GM18508 (cell line): ENCODE measurements around the gene ETV4.

ENCODE experiments used
- ATAC-seq: cut with Tn5 transposase; IDR thresholded peaks from one replicate; pipeline ENCODE4 v1.9.1; 2021; ENCODE audit warnings: moderate number of reproducible peaks; ENCODE audit not compliant: insufficient read depth, unreplicated experiment

ETV4 gene

GRCh38 chr17:43546319-43547188, at the start of gene ETV4:
Gene ETV4 (minus strand): TSS chr17:43546340. CDS start chr17:43545617, 723 bp downstream.
- no peak for ATAC-seq

- no peak for ATAC-seq
Measured at GRCh38 chr17:43595466-43595865, 49.3 kb upstream of the ETV4 start.

DNA sequence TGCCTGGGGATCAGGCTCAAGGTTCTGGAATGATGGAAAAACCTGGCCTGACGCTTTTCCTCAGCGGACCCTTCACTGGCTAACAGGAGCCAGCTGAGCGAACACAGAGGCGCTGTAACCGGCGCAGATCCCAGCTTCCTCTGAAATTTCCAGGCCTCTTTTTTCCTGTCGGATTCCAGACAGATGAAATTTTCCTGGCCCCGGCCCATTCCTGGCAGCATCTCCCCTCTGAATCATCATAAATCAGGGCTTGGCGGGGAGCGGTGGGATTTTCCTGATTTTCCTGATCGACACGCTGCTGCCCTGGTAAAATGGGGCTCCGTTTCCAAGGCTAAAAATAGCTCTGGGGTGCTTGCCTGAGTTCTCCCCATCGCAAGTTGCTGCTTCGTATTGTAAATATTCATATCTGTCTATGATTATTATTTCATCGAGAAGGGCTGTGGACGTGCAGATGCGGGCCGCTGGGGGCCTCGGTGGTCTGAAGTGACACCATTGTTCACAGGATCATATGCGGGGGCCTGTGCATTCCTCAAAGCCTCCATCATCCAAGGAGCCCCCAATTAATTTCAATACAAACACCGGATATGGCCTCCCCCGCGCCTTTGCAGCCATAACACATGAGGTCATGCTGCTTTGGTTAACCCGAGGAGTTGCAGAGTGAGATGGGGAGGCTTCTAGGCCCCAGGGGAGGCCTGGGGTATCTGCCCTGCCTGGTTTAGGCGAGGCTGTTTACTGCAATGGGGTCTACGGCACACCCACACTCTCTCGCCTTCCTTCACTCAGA, 45.8 kb upstream of the ETV4 start:
- no peak for ATAC-seq

DNA sequence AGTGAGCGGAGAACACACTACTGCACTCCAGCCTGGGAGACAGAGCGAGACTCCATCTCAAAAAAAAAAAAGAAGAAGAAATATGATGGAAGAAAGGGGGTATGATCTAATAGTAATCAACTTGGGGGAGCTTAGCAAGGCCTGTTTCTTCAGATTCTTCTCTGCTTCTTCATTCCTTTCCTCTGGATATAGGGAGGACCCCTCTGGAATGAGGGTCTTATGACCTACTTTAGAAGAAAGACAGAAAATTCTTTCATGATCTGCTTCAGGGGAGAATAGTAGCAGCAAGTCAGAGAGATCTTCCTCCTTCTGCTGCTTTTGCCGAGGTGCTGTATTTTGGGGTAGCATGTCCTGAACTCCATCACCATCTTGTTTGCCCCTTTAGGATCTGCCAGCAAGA, 44.9 kb upstream of the ETV4 start:
- ATAC-seq, result no peak

DNA sequence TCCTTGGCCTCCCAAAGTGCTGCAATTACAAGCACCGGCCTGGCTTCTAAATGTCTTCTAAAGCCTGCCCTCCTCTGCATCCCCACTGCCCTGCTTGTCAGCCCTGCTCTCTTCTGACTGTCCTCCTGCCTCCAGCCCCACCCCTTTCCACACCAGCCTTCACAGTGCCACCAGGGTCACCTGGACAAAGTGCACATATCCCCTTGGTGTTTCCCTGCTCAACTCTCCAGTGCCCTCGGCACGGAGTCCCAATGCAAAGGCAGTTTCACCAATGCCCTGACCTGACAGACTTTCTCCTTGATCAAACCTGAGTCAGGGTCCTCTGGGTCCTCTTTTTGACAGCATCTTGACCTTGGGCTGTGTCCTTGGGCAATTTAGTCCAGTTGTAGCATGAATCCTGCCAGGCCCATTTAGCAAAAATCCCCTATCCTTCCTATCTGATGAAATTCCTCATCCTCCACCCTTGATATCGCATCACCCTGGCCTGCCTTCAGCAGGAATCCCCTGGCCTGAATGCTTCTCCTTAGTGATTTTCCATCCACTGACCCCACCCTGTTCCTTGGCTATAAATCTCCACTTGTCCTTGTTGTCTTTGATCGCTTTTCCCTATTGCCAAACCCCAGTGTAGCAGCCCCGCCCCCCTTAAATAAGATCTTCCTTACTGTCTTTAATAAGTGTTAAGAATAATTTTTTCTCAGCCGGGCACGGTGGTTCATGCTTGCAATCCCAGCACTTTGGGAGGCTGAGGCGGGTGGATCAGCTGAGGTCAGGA, 42.7 kb upstream of the ETV4 start:
- no peak for ATAC-seq

DNA sequence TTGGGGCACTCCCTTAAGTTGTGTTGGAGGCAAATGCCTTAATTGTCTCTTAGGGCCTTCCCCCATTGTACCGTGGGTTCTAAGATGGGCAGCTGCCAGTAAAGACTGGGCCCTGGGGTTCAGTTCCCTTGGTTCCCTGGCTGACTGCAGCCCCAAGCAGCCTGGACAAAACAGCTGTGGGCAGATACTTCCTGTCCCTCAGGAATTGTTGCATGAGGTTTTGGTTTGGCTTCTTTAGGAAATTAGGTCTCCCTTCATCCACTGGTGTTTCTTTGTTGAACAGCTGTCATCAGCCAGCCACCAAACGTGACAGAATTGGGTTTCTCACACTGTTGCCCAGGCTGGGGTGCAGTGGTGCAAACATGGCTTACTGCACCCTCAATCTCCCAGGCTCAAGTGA, 42.0 kb upstream of the ETV4 start:
- ATAC-seq, result no peak

GRCh38 chr17:43587647-43588046, 41.5 kb upstream of the ETV4 start:
- no peak for ATAC-seq

DNA sequence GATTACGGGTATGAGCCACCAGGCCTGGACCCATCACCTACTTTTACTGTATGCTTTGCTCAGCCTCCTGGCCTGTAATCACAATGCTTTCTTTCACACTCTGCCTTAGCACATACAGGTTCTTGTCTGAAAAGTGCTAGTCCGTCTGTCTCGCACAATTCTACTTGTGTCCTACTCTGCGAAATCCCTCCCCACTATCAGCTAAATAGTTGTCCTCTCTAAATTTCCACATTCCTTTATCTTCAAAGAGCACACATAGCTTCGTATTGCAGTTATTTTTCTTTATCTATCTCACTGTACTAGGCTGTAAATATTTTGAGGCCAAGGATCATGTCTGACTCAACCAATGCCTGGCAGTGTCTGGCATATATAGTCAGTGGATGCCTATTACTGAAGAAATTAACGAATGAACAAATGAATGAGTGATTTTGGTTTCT, 38.5 kb upstream of the ETV4 start:
- ATAC-seq, result no peak

- ATAC-seq, result no peak
Measured at GRCh38 chr17:43583332-43583731, 37.2 kb upstream of the ETV4 start.

DNA sequence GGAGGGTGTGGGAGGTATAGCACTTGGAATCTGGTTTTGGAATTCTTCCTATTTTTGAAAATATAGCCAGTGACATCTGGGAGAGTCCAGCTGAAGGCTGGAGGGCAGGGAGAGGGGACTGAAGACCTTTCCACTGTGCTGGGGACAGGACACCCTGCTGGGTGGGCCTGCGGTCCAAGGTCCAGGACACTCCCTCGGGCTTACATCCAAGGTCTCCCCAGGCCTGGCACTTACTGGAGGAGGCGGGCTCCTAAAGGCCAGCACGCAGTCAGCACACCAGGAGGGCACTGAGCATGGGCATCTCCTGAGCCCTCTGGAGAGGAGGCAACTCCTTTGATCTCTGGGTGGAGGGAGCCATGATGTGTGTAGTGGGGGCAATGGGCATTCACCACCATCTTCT, 35.5 kb upstream of the ETV4 start:
- no peak for ATAC-seq

DNA sequence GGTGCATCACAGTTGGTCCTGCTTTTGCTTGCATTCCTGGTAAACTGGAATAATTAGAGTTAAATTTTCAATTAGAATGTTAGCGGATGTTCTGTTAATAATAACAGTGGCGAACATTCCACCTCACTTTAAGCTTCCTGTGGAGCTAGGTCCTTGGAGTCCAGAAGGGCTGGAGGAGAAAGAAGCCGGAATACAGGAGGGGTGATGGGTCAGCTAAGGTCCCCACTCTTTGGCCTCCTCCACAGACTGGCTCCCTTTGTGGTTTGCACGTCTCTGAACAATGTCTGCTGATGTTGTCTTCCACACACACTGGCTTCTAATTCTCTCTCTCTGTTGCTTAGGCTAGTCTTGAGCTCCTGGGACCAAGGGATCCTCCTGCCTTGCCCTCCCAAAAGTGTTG, 35.0 kb upstream of the ETV4 start:
- ATAC-seq, result no peak

DNA sequence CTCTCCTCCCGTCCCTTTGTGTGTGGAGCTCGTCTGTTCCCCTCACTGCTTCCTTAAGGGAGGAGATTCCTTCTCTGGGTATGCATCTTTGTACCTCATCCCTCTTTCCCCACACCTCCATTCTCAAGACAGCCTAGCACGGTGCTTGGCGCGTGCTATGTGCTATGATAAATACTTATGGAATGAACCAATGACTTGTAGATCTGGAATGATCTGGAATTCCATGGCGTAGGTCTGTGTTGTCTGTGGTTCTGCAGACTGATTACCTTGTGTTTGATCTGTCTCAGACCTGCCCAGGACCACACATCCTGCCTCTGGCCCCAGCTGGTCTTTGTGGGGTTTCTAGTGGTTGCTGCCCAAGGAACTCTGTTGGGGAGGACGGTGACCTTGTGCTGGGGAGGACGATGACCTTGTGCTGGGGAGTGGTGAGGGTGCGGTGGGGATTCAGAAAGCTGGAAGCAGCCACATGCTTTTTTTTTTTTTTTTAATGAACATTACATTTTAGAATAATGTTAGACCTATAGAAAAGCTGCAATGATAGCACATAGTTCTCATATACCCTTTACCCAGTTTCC, 33.5 kb upstream of the ETV4 start:
- no peak for ATAC-seq

DNA sequence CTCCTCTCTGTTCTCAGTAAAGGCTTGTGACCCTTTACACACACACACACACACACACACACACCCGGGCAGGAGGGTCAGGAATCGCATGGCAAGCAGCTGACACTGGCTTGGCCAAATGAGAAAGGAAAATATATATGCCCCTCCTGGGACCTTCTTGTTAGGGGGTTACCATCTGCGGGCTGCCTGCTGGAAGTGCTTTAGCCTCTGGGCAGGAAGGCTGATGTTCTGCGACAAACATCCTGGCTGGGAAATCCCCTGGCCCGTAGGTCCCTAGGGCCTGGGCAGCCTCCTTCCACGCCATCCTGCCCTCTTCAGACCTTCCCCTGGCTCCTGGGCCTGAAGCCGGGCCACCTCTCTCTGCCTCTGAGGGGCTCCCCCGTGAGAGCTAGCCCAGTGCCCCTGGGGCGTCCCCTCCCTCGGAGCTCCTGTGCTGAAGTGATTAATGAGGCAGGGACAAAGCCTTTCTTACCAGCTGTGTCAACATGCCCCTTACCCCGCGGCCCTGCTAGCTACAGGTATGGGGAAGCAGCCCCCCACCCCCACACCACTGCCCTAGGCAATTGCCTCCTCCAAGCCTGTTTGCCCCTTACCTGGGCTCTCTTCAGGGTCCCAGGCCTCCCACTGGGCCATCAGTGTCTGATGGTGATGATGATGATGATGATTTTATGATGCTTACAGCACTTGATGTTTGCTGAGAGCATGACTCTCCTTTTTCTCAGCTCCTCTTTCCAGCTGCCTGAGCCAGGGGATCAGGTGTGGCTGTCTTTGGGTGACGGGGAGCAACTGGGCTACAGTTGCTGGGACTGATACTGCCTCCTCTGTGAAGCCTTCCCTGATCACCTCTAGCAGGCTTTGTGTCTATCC, 32.8 kb upstream of the ETV4 start:
- no peak for ATAC-seq

- no peak for ATAC-seq
Measured at GRCh38 chr17:43578404-43578698, 32.2 kb upstream of the ETV4 start.

- no peak for ATAC-seq
Measured at GRCh38 chr17:43577664-43578403, 31.7 kb upstream of the ETV4 start.

DNA sequence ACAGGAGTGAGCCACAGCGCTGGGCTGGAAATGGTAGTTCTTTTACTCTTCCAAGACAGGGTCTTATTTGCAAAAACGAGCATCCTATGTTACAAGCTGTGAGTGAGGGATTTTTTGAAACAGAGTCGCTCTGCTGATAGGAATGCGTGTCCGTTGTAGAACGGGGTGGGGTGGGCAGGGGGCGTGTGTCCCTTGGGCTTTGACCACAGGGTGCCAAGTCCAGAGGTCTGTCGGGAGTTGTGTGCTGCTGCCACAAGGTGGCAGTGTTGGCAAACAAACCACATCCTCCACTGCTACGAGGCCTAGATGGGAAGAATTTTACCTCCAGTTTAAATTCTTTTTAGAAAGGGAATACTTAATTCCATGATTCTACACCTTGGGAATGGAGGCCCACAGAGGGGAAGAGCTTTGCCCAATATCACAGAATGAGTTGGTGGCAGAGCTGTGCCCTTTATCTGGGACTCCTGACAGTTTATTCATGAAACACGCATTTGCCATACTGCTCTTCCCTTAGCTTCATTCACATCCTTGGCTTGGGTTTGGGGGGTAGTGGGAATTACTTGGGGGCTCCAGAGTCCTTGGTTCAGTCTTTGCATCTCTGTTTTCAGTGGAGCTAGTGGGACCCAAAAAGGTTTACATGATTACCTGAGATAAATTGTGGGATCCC, 30.6 kb upstream of the ETV4 start:
- no peak for ATAC-seq

DNA sequence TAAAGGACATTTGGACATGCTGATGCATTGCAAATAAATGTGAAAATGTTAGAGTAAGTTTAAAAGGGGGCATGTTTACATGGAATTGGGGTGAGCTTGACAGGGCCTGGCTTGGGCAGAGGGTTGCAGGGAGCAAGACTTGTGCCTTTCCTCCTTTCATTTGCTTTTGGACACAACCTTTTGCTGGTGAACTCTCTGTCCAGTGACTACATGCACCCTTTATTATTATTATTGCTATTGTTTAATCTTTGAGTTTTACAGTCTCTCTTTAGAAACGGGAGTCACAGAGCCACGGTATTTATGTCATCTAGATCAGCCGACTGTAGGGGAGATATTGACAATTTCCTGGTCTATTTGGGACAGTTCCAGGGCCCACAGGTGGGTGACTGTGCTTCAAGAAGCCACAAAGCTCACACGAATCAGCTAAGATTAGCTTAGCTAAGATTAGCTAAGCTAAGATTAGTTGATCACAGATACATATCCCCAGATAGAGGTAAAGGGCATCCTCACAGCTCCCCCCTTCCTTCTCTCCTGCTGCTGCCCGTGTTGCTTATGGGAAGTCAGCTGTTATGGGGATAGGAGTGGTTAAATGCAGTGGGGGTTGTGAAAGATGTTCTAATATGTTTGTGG, 28.9 kb upstream of the ETV4 start:
- no peak for ATAC-seq

DNA sequence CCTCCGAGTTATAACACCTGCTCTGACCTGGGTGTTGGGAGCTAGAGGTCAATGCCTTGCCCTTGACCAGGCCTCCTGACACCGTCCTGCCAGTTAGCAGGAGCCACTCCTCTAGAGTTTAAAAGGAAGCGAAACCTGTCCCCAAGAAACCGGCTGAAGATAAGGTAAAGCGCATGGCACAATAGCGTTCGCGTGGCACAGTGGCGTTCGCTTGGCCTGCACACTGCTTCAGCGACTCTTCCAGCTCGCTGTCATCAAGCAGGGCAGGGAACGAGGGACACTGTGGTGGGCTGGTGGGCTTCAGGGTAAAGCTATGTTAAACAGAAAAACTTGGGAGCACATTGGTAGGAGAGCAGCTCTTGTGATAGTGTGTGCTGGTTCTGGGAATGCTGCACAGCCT, 28.2 kb upstream of the ETV4 start:
- ATAC-seq, result no peak
